NCI-H1105 treated with DMSO at 0.1 percent for 48 hours (cell line): Measurements from ENCODE around the gene OR51E2.

Experiments used
- DNase-seq: peaks from one replicate; lab custom pipeline; 2025; lab: John Stamatoyannopoulos, UW

Gene OR51E2

DNA sequence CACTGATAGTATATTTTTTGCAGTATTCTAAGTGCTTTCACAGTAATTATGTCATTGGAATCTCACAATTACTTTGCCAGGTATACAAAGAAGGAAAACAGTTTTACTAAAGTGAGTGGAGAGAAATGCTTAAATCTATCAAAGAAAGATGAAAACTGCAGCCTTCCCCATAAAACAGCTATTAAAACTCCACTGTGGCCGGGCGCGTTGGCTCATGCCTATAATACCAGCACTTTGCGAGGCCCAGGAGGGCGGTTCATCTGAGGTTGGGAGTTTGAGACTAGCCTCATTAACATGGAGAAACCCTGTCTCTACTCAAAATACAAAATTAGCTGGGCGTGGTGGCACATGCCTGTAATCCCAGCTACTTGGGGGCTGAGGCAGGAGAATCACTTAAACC lies 34.8 kb downstream of the OR51E2 start:
- DNase-seq: peak; percentile 62

DNA sequence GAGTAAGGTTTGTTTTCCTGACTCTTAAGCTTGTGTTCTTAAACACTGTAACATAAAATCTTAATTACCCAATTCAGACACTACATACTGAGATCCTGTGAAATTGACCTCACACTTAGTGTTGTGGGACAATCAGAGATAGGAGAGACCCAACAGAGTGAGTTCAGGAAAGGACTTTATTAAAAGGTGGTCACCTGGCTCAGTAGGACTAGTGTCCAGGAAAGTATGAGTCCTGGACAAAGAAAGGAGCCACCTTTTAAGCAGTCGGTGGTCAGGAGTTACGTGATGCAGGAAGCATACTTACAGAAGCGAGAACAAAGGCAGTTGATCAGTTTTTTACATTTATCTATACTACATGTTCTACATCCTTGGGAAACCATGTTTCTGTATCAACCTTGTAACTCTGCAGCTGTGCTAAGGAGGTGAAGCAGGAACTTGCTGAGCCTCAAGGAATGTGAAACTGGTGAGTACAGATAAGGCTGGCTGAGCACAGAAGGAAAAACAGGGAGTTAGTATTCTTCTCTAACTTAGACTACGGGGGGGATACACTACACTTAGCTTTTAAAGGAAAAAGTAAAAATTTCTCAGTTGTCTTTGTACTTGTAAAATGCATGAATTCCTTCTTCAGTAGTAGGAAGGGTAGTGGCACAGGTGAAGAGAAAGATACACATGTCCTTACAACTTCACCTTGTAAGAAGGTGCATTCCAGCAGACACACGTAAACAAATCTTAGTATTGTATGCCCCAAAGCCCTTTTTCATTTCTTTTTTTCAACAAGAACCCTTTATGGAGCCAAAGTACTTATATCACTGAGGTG lies 38.8 kb downstream of the OR51E2 start:
- DNase-seq: no peak

DNA sequence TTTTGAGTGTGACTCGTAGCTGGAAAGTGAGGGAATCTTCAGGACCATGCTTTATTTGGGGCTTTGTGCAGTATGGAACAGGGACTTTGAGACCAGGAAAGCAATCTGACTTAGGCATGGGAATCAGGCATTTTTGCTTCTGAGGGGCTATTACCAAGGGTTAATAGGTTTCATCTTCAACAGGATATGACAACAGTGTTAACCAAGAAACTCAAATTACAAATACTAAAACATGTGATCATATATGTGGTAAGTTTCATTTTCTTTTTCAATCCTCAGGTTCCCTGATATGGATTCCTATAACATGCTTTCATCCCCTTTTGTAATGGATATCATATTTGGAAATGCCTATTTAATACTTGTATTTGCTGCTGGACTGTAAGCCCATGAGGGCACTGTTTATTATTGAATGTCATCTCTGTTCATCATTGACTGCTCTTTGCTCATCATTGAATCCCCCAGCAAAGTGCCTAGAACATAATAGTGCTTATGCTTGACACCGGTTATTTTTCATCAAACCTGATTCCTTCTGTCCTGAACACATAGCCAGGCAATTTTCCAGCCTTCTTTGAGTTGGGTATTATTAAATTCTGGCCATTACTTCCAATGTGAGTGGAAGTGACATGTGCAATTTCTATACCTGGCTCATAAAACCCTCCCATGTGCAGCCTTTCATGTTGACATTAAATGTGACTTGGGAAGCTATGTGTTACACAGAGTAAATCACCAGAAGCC lies 42.9 kb downstream of the OR51E2 start:
- DNase-seq: no peak

DNA sequence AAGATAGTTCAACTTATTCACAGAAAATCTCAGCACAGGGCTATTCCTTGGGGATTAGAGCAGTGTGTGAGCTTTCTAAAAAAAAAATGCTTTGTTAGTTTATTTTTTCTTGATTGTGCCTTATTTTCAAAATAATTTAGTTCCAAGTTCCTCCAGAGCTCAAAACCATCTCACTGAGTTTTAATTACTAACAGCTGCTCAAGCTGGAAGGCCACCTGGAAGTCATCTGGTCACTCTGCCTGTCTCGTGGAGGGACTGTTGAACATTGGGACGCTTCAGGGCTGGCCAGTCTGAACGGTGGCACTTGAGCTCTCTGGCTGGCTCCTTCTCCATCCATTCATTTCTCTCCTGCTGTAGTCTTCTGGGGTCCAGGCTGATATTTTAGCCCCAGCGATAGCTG lies 49.9 kb downstream of the OR51E2 start:
- no peak for DNase-seq

DNA sequence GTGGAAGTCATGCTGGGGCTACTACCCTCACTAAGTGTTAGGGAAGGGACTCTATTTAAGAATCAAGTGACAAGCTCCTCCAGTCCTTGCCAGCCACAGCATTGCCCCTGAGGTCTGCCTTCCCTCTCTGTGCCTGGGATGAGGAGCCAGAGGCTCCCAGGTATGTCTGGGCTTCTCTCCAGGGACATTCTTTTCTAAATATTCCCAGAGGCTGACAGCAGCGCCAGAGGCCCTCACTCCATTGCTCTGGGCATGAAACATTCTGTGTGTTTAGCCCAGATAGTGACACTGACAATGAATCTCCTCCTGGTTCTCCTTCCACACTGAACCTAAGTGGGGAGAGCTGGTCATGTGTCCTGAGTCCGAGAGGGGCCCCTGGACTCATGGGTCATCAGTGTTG lies 51.7 kb downstream of the OR51E2 start:
- DNase-seq: no peak

DNA sequence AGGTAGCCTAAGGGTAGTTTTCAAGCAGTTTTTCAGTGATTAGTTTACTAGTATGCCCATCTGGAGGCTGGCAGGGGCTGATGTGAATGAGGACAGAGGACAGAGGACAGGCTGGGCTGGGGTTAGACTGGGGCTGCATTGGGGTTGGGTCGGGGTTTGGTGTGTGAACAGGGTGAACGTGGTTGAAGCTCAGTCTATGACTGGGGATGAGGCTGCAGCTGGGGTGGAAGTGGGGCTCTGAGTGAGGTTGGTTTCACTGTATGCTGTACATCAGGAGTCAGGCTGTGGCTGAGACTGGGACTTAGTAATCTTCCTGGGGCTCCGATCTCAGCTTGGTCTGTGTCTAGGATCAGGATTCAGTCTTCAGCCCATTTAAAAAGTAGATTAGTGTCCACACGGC lies 53.4 kb downstream of the OR51E2 start:
- no peak for DNase-seq

DNA sequence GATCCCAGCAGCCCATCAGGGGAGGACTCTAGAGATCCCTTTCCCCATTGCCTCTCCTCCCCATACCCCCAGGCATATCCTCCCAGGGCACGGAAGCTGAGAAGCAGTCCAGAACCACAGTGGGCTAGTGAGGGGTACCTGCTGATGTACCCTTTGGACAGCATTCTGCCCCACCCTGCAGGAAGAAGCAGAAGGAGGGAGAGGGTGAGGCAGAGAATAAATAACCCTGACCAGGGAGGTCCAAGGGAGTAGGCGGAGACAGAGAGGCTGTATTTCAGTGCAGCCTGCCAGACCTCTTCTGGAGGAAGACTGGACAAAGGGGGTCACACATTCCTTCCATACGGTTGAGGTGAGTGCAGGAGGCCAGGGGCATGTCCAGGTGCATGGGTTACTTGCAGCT lies 54.0 kb downstream of the OR51E2 start, which contains the start of gene OR51E1:
Gene OR51E1 (plus strand): TSS at position 301 of the 400 bp plus-strand sequence. CDS start 8,545 bp downstream, outside the sequence.
- DNase-seq: no peak

DNA sequence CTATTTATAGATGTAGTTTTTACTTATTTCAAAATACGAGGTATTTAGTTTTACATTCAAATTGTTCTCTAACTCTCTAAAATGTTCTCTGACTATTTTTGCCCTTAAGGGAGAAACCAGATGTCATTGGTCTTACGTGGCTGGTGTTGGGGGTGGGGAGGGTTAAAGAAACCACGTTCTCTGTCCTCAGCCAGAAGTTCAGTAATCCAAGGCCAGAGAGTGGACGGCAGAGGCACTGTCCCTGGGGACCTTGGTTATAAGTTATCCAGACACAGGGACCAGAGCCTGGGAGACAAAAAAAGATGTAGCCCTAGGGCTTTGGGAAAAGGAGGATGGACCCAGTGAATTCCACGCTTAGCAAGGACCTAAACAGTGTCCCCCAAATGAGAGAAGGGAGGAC lies 54.6 kb downstream of the OR51E2 start:
- DNase-seq: no peak

DNA sequence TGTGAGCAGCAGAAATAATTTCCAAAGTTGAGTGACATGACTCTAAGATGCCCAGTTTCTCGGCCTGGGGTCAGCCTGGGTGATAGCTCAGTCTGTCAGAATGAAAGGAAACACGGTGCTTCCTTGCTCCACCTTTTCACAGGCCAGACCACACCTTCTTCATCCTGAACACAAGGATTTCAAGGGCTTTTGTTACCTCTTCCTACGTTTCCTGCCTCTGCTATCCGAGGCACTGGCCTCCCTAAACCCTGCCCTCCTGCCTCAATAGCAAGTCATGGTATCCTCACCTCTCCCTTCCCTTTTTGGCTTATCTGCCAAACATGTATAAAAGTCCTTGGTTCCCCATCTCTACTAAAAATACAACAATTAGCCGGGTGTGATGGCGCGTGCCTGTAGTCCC lies 55.6 kb downstream of the OR51E2 start:
- DNase-seq: no peak

DNA sequence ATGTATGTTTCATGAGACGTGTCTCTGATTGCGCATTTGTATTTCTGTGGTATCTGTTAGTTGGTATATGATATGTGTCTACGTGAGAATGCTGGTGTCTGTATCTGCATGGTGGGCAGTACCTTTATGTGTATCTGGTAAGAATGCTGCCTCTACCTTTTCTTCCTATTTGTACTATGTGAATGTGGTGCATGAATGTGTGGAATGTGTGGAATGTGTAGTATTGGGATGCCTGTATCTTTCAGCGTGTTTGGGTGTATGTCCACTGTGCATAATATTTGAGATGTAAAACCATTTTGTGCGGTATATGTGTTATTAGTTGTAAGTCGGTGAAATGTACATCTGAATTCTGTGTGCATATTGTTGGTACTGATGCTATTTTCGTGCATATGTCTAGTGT lies 56.2 kb downstream of the OR51E2 start:
- DNase-seq: no peak

DNA sequence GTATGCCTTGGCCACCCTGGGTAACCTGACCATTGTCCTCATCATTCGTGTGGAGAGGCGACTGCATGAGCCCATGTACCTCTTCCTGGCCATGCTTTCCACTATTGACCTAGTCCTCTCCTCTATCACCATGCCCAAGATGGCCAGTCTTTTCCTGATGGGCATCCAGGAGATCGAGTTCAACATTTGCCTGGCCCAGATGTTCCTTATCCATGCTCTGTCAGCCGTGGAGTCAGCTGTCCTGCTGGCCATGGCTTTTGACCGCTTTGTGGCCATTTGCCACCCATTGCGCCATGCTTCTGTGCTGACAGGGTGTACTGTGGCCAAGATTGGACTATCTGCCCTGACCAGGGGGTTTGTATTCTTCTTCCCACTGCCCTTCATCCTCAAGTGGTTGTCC lies 57.7 kb downstream of the OR51E2 start:
- no peak for DNase-seq

DNA sequence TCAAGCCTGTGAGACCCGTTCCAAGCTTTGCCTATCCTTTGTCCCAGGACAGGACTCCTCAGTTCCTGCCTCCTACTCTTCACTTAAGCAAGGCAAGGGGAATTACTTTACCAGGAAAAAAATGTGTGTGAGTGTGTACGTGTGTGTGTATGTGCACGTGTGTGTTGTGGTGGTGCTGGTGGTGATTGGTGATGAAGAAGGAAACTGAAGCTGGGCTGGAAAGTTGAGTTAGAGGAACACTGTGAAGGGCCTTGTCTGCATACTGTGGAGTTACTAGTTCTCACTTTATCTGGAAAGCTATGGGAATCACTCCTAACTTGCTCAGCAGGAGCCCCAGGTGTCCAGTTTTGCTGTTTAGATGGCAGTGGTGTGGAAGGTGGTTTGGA lies 60.0 kb downstream of the OR51E2 start:
- DNase-seq: no peak

DNA sequence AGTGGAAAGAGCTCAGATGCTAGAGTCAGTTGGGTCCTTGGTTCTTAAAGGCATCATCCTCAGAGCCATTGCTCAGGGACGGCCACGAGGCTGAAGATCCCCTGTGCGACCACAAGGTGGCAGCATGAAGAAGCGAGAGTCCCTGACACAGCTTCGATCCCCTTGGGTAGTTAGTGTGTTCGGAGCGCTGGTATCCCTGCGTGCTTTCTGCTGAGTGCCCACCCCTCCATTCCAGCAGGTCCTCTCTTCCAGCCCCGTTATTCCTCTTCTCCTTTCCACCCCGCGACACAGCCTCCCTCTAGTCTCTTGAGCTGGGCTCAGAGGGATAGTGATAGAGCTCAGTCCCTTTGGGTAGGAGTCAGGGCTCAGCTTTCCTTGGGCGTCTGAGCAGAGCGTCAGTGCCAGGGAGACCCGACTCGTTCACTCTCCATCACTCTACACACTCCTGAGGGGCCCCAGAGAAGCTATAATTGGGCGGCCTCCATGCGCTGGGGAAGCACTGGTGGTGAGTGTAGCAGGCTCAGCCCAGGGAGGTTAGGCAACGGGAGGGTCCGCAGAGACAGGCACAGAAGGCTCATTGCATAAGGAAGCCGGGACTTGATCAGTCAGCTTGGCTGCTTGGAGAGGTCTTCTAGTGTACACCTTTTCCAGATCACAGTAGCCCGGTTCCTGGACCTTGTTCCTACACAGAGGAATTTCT lies 60.5 kb downstream of the OR51E2 start, which contains the start of gene OR51D1:
Gene OR51D1 (plus strand): TSS at position 516 of the 700 bp plus-strand sequence. CDS start 2,314 bp downstream, outside the sequence.
- peak; percentile 79 for DNase-seq

DNA sequence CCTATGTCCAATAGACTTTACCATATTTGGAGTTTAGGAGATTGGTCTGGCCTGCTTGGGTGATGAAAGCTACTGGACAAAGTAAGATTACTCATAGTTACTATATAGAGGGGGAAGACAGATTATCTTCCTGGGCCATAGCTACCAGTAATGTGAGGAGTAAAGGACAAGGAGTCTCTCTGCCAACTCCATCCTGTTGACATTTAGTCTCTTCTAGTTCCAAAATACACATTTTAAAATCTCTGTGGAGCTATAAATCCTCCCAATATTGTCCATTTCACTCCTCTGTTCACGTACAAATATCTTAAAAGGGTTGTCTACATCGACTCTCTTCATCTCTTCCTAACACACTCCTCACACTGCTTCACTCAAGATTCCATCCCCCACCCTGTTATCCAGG lies 61.5 kb downstream of the OR51E2 start:
- DNase-seq: no peak
